Measurements from ENCODE around the gene FBL. TPM values are rescaled to one million over a fixed set of nuclear protein-coding genes. Genes with fewer than 3 reads are reported as not detected.

Gene FBL
- total RNA-seq, 3 donors from 2014 or later = 126 to 200 (median 155) TPM

- no peak for TF ChIP-seq CTCF (IDR thresholded peaks at IDR 0.05)
- peaks cover 14% of the 10 kb centered on the region for H3K4me1 ChIP-seq (ENCODE audit: low read depth)
- no peak overlapping the region for H3K4me3 ChIP-seq
- intact Hi-C loops (cut with DNase I, micrococcal nuclease) = no loop called here
- no peaks in the 10 kb centered on the region for H3K36me3 ChIP-seq (ENCODE audit: low read depth)
- no peaks in the 10 kb centered on the region for H3K9me3 ChIP-seq
- DNase-seq (no peak), ATAC-seq (no peak)
These were observed 5.7 kb downstream of the FBL start for GRCh38 chr19:39840492-39840891.

- intact Hi-C loops (cut with DNase I, micrococcal nuclease) = no loop called here
- DNase-seq = no peak
- ATAC-seq = no peak
- Histone ChIP-seq H3K9me3 (no peaks in the 10 kb centered on the region), H3K4me3 (no peak overlapping the region), H3K4me1 (ENCODE audit: low read depth) (peaks cover 7% of the 10 kb centered on the region), H3K36me3 (ENCODE audit: low read depth) (no peaks in the 10 kb centered on the region)
- TF ChIP-seq CTCF (IDR thresholded peaks at IDR 0.05) = no peak
These were observed 6.4 kb downstream of the FBL start for GRCh38 chr19:39839678-39840327.

GRCh38 chr19:39838569-39838968 lies 7.6 kb downstream of the FBL start:
- no peaks in the 10 kb centered on the region for H3K36me3 ChIP-seq (ENCODE audit: low read depth)
- DNase-seq (no peak), ATAC-seq (no peak)
- no peak for TF ChIP-seq CTCF (IDR thresholded peaks at IDR 0.05)
- intact Hi-C loops (cut with DNase I, micrococcal nuclease) = no loop called here
- H3K4me1 ChIP-seq (ENCODE audit: low read depth) = no peaks in the 10 kb centered on the region
- no peak overlapping the region for H3K4me3 ChIP-seq
- H3K9me3 ChIP-seq = no peaks in the 10 kb centered on the region

- H3K9me3 ChIP-seq = no peaks in the 10 kb centered on the region
- H3K4me1 ChIP-seq (ENCODE audit: low read depth) = peaks cover 5% of the 10 kb centered on the region
- intact Hi-C loops (cut with DNase I, micrococcal nuclease) = no loop called here
- no peak for TF ChIP-seq CTCF (IDR thresholded peaks at IDR 0.05)
- DNase-seq = no peak
- H3K4me3 ChIP-seq = no peak overlapping the region
- H3K36me3 ChIP-seq (ENCODE audit: low read depth) = no peaks in the 10 kb centered on the region
- no peak for ATAC-seq
These were observed 8.2 kb downstream of the FBL start for GRCh38 chr19:39837978-39838377.

- ATAC-seq (no peak), DNase-seq (no peak)
- intact Hi-C loops (cut with DNase I, micrococcal nuclease) = no loop called here
- Histone ChIP-seq H3K36me3 (ENCODE audit: low read depth) (no peaks in the 10 kb centered on the region), H3K9me3 (no peaks in the 10 kb centered on the region), H3K4me1 (ENCODE audit: low read depth) (peaks cover 13% of the 10 kb centered on the region), H3K4me3 (peak overlapping the region; percentile 94)
- TF ChIP-seq CTCF (IDR thresholded peaks at IDR 0.05) = no peak
These were observed 11.8 kb downstream of the FBL start for GRCh38 chr19:39834287-39834841.

All from mucosa of descending colon (tissue), 3 donors.